NCI-H82 (cell line): ENCODE data around the gene TAOK1.
"Not testable (repeated sequence)": the region's sequence is repeated elsewhere in the genome, so short reads cannot be mapped to it uniquely, and the experiment has no call there.

Source experiments
- DNase-seq: peaks from one replicate; lab custom pipeline; 2025; lab: John Stamatoyannopoulos, UW

The TAOK1 gene

GRCh38 chr17:29389982-29390850 lies at the start of gene TAOK1:
Gene TAOK1, plus strand, starts transcription at chr17:29390363. Its CDS starts 61,186 bp downstream, at chr17:29451549.
- DNase-seq, result peak; percentile 99

DNA sequence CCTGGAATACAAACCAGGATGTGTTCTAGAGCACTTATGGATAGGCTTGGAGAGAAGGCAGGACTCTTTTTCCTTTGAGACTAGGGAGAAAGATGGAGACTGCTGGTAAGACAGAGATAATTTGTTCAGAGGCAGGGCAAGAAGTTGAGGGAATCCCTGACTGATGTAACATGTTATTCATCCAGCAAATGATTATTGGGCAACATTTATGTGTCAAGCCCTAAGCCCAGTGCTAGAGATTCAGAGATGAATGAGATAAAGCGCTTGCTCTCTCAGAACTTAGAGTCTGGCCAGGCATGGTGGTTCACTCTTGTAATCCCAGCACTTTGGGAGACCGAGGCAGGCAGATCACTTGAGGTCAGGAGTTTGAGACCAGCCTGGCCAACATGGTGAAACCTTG lies 48.4 kb upstream of the TAOK1 start:
- DNase-seq, result no peak

DNA sequence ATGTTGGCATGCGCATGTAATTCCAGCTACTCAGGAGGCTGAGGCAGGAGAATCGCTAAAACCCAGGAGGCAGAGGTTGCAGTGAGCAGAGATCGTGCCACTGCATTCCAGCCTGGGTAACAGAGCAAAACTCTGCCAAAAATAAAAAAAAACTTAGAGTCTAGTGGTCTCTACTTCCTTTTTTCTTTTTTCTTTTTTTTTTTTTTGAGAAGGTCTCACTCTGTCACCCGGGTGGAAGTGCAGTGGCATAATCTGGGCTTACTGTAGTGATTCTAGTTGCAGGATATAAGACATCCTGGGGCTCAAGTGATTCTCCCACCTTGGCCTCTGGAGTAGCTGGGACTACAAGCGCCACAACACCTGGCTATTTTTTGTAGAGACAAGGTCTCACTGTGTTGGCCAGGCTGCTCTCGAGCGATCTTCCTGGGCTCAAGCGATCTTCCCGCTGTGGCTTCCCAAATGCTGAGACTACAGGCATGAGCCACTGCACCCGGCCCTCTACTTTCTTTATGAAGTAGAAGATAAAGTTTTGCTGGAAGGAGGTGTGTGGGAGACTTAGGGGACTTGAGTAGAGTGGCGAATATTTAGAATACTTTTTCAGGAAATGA lies 47.9 kb upstream of the TAOK1 start:
- no peak for DNase-seq

DNA sequence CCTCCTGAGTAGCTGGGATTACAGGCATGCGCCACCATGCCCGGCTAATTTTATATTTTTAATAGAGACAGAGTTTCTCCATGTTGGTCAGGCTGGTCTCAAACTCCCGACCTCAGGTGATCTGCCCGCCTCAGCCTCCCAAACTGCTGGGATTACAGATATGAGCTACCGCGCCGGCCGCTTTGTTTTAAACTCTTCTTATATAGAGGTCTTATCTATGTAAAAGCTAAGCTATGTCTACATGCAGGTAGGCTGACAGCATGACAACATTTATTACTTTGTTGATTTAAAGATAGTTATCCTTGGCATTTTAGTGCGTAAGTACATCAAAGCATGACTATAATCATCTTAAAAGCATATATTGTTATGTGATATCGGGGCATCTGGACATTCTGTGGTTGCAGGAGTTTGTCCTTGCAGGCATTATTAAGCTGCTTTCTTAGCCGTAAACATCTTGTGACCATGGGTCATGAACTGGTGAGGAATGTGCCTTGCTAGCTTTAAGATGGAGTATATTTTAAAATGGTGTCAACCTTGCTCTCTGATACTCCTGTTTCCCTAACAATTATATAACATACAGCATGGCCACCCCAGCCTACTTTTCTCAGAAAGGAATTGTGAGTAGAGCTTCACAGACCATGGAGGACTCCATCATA lies 45.8 kb upstream of the TAOK1 start:
- peak; percentile 64 for DNase-seq

DNA sequence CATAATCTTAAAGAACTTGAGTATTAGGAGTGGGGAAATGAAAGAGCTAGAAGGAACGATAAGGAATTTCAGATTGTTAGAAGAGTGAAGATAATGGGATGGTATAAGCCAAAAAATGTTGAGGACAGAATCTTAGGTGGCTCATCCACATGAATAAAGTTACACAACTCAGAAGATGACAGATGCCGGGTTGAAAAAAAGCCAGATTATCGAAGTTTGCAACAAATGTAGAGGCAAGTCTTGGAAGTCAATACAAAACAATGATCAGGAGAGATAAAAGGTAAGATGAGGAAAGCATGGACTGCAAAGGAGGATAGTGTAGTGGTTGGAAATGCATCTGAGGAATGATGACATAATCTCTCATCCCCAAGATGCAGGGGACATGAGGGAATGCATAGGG lies 45.1 kb upstream of the TAOK1 start:
- DNase-seq, result no peak

- DNase-seq, result not testable (repeated sequence)
These were observed 44.7 kb upstream of the TAOK1 start for GRCh38 chr17:29345470-29345869.

DNA sequence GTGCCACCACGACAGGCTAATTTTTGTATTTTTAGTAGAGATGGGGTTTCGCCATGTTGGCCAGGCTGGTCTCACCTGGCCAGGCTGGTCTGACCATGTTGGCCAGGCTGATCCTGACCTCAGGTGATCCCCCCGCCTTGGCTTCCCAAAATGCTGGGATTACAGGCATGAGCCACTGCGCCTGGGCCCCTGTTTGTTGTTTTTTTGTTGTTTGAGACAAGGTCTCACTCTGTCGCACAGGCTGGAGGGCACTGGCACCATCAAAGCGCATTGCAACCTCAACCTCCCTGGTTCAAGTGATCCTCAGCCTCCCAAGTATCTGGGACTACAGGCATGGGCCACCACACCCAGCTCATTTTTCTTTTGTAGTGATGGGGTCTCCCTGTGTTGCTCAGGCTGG lies 43.7 kb upstream of the TAOK1 start:
- DNase-seq, result no peak

GRCh38 chr17:29347831-29348629 lies 42.1 kb upstream of the TAOK1 start:
- DNase-seq, result no peak

DNA sequence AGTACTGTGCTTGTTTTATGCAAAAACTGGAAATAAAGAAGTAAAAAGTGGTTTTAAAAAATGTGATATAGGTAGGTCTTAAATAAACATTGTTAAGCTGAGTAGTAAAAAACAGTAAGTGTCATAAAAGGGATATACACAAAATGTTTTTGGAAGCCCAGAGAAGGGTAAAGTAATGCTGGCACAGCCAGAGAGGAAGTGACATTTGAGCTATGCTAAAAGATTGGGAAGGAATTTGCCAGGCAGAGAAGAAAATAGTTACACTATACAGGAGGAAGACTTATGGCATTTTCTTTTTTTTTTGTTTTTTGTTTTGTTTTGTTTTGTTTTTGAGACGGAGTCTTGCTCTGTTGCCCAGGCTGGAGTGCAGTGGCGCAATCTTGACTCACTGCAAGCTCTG lies 40.8 kb upstream of the TAOK1 start:
- no peak for DNase-seq

- no peak for DNase-seq
These were observed 38.0 kb upstream of the TAOK1 start for GRCh38 chr17:29352146-29352545.

- DNase-seq, result no peak
These were observed 32.9 kb upstream of the TAOK1 start for GRCh38 chr17:29357232-29357631.

DNA sequence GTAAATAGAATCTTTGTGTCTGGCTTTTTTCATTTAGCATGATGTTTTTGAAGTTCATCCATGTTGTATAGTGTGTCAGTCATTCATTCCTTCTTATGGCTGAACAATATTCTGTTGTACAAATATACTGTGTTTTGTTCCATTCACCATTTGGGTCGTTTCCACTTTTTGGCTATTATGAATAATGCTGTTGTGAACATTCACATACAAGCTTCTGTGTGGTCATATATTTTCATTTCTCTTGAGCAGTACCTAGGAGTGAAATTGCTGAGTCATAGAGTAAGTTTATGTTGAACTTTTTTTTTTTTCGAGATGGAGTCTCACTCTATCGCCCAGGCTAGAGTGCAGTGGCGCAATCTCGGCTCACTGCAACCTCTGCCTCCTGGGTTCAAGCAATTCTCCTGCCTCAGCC lies 32.3 kb upstream of the TAOK1 start:
- DNase-seq, result no peak

GRCh38 chr17:29358416-29358815 lies 31.7 kb upstream of the TAOK1 start:
- no peak for DNase-seq

DNA sequence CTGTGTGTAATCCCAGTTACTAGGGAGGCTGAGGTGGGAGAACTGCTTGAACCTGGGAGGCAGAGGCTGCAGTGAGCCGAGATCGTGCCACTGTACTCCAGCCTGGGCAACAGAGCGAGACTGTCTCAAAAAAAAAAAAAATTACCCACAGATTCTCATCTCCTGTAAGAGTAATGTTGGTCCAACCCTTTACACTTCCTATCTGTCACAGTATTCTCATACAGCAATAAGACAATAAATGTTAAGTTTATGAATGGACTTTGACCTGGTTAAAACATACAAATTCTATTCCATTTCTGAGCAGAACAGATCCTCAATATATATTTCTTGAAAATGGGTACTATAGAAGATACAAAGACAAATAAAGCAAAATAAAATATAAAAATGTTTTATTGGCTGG lies 30.4 kb upstream of the TAOK1 start:
- DNase-seq, result no peak

GRCh38 chr17:29363716-29364115 lies 26.4 kb upstream of the TAOK1 start:
- peak; percentile 85 for DNase-seq

- no peak for DNase-seq
These were observed 25.5 kb upstream of the TAOK1 start for GRCh38 chr17:29364691-29365090.

GRCh38 chr17:29368161-29368560 lies 22.0 kb upstream of the TAOK1 start:
- DNase-seq, result no peak

- DNase-seq, result no peak
These were observed 21.2 kb upstream of the TAOK1 start for GRCh38 chr17:29368926-29369325.

- DNase-seq, result peak; percentile 90
These were observed 20.1 kb upstream of the TAOK1 start for GRCh38 chr17:29369831-29370735.

GRCh38 chr17:29376667-29377270 lies 13.4 kb upstream of the TAOK1 start:
- DNase-seq, result peak; percentile 98

GRCh38 chr17:29378500-29378899 lies 11.7 kb upstream of the TAOK1 start:
- no peak for DNase-seq
